HG03135 (cell line): Measurements from ENCODE around the gene ACSL1.

Experiments
- ATAC-seq: cut with Tn5 transposase; IDR thresholded peaks from one replicate; pipeline ENCODE4 v1.9.1; 2021; ENCODE audit warnings: mild to moderate bottlenecking, moderate library complexity; ENCODE audit not compliant: unreplicated experiment

The ACSL1 gene

DNA sequence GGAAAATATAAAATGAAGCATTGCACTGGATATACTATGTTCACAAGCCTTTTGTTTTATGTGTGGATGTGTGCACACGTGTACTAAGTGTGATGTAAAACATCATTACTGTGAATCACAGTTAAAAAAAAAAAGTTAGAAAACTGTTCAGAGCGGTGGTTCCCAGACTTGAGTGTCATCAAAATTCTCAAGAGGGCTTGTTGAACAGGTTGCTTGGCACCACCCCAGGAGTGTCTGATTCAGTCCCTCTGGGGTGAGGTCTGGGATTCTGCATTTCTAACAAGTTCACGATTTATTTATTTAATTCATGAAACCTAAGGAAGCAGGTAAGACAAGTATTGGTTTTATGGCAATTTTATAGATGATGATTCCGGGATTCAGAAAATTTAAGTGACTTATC is 93.6 kb downstream of the ACSL1 start:
- ATAC-seq, result no peak

DNA sequence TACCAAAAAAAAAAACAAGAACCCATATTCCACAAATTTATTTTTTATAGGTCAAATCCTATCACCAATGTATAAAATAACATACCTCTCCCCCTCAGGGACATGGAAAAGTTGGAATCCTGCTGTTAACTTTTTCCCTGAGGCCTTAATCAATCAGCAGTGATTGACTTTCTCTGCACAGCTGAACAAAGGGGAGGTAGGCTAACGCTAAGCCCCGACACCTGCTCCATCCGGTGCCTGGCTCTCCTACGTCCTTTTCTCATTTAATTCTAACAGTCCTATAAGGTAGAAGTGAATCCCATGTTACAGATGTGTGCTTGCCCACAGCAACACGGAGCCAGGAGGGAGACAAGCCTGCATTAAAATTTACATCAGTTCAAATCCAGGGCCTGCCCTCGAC is 94.7 kb downstream of the ACSL1 start:
- ATAC-seq, result no peak

DNA sequence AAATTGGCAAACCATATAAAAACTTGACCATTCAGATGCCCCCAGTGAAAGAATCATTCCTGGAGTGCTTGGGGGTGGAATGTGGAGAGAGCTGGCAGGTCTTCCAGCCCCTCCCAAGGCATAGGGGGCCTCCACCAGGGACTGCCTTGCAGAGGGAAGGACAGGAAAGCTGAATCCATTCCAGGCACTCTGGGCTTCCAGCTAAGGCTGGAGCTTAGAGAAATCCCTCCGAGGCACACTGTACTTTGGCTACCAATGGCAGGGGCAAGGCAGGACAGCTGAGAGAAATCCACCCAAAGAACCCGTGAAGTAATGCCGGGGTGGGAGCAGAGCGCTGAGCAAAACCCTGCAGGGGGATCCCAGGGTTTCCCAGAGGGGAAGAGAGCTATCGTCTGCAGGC is 95.8 kb downstream of the ACSL1 start:
- no peak for ATAC-seq

DNA sequence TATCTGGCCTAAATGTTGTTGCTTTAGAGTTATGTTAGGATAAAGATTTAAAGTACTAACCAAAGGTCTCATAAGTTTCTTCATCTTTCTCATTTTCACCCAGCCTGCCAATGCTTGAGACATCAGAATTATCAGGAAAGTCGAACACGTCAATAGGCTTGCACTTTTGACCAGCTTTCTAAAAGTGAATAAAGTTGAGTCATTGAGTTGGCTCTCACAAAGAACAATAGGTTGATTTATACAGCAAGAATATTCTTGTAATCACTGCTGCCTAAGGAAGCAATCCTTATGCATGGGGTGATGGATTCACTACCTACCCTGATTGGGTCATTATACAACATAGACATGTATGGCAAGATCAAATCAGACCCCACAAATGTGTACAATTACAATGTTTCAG is 96.9 kb downstream of the ACSL1 start:
- ATAC-seq, result no peak

DNA sequence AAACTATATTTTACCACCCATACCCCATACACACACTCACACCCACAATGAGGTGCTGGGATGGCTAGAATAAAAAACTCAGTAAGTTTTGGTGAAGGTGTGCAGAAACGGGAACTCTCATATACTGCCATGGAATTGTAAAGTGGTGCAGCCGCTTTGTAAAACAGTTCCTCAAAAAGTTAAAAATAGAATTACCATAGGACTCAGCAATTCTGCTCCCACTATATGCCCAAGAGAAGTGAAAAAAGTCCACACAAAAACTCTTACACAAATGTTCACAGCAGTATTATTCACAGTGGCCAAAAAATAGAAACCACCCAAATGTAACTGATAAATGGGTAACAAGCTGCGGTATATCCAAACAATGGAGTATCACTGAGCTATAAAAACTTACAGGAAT is 98.3 kb downstream of the ACSL1 start:
- no peak for ATAC-seq

DNA sequence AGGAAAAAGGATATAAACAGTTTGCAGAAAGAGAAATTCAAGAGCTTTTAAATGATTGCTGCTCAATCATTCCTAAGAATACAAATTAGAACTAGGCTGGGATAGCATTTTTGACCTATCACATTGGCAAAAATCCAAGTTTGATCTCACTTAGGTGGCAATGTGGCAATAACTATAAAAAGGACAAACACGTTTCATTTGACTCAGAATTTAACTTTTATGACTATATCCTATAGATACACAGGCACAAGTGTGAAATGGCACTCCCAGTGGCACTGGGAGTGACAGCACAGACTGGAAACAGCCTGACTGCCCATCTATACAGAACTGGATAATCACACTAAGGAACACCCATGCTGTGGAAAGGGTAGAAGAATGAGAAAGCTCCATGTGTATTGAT is 103.0 kb downstream of the ACSL1 start:
- ATAC-seq, result no peak

DNA sequence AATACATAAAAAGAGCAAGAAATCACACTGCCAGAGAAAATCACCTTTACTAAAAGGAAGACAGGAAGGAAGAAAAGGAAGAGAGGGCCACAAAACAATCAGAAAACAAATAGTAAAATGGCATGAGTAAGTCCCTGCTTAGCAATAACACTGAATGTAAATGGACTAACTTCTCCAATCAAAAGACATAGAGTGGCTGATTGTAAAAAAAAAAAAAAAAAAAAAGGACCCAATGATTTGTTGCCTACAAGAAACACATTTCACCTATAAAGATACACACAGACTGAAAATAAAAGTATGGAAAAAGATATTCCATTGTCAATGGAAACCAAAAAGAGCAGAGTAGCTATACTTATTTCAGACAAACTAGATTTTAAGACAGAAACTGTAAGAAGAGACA is 104.5 kb downstream of the ACSL1 start:
- no peak for ATAC-seq

DNA sequence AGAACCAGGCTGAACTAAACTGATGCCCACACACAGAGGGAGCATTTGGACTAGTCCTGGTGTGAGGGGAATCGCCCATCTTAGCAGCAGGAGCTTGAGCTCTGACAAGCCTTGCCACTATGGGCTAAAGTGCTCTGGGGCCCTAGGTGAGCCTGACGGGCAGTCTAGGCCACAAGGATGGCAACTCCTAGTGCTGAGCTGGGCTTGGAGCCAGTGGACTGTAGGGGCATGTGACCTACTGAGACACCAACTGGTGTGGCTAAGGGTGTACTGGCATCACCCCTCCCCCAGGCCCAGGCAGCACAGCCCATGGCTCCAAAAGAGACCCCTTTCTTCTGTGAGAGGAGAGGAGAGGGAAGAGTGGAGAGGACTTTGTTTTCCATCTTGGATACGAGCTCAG is 106.4 kb downstream of the ACSL1 start:
- no peak for ATAC-seq

DNA sequence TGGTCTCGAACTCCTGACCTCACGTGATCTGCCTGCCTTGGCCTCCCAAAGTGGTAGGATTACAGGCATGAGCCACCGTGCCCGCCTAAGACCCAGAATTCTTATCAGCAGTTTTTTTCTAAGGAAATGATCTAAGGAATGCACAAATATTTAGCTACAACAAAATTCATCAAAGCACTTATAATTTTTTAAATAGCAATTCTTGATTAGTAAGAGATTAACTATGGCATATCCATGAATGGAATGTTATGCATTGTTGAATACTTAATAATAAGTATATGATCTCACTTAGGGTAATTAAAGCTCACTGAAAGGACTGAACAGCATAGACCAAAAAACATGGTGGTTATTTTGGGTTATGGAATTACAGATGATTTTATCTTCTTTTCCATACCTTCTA is 110.2 kb downstream of the ACSL1 start:
- ATAC-seq, result no peak

DNA sequence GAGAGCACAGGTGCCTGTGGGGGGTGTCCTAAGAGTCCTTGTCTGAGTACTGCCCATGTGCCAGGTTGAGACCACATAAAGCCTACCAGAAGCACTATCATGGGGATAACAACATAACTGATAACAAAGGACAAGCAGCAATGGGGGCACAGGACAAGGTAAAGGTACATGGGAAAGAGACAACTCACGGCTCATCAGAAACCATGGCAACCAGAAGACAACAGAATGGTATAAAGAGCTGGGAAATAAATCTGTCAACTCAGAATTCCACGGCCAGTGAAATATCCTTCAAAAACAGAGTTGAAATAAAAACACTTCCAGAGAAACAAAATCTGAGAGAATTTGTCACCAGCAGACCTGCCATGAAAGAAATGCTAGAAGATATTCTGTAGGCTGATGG is 111.9 kb downstream of the ACSL1 start:
- ATAC-seq, result no peak

DNA sequence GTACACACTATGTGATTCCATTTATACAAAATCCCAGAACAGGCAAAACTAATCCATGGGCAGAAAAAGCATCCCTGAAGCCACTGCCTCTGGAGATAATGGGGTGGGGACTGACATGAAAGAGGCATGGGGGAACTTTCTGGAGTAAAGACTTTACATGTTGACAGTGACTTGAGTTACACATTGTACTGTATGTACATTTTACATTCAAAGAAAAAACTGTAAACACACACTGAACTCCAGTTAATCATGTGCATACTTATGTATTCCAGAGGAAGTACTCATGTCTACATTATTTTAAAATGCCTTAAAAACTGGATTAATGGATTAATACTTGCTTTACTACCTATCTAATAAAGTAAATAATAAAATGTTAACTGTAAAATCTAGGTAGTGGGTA is 113.4 kb downstream of the ACSL1 start:
- no peak for ATAC-seq

DNA sequence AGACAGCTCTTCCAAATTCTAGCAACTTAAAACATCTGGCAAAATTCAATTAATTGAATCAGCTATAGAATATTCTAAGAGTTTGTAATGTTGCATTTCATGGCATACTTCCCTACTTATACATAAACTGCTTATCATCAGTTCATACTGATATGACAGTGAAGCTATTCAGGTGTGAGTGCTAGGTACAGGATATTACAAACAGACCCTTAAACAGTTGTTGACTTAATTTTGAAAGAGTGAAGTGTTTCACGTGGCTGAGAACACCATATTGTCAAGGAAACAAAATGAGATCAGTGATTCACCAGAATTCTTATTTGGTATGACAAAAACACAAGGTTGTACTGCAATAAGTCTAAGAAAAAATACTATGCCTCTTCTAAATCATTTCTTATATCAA is 119.3 kb downstream of the ACSL1 start:
- no peak for ATAC-seq

DNA sequence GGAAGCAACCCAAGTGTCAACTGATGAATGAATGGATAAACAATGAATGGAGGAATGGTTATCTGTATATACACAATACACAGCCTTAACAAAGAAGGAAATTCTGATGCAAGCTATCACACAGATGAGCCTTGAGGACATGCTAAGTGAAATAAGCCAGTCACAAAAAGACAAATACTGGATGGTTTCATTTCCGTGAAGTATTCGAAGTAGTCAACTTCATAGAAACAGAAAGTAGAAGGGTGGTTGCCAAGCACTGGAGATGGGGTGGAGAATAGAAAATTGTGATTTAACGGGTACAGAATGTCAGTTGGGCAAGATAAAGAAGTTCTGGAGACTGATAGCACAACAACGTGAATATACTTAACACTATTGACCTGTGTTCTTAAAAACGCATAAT is 120.1 kb downstream of the ACSL1 start:
- ATAC-seq, result no peak
